Right renal pelvis (tissue), 4 donors: ENCODE measurements around the gene EPYC. TPM values are rescaled to one million over a fixed set of nuclear protein-coding genes. Genes with fewer than 3 reads are reported as not detected.

Experiments
- DNase-seq, 4 donors: peaks; one replicate each; pipeline ENCODE4 v3.0.0-alpha.2; 2013; ENCODE audit warnings: low read depth in 4 of 4, low spot score in 3 of 4, missing footprints in 1 of 4
- polyA plus RNA-seq, 4 donors: library from polyadenylated mRNA; unstranded; fragments of 120-200 nt; gene quantifications; one replicate each; pipeline ENCODE4 v1.2.1, GENCODE V29; 2013; ENCODE audit not compliant: insufficient read length in 4 of 4

Gene EPYC, protein sequence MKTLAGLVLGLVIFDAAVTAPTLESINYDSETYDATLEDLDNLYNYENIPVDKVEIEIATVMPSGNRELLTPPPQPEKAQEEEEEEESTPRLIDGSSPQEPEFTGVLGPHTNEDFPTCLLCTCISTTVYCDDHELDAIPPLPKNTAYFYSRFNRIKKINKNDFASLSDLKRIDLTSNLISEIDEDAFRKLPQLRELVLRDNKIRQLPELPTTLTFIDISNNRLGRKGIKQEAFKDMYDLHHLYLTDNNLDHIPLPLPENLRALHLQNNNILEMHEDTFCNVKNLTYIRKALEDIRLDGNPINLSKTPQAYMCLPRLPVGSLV
- under 1 TPM in 1 of 4 donors, not detected in 3; 0.09 TPM for polyA plus RNA-seq

DNA sequence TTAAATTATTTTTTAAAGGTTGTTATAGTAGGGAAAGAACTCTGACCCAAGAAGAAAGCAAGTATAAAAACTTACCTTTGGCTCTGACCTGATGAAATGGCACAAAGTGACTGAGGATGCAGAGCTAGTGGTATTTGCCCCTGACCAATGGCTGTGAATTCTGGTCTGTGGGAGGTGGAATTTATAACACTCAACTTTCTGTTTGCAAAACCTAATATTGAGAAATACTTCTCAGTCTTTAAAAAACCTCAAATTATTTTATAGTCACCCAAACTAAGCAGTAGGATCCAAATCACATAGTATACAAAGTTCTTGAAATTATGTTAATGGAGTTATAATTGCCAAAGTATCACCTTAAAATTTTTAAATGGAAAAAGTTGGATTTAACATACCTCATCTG lies at the start of gene EPYC:
Gene EPYC (minus strand): TSS at position 101 of the 400 bp plus-strand sequence. CDS start 2,407 bp downstream, outside the sequence.
- no peak for DNase-seq

DNA sequence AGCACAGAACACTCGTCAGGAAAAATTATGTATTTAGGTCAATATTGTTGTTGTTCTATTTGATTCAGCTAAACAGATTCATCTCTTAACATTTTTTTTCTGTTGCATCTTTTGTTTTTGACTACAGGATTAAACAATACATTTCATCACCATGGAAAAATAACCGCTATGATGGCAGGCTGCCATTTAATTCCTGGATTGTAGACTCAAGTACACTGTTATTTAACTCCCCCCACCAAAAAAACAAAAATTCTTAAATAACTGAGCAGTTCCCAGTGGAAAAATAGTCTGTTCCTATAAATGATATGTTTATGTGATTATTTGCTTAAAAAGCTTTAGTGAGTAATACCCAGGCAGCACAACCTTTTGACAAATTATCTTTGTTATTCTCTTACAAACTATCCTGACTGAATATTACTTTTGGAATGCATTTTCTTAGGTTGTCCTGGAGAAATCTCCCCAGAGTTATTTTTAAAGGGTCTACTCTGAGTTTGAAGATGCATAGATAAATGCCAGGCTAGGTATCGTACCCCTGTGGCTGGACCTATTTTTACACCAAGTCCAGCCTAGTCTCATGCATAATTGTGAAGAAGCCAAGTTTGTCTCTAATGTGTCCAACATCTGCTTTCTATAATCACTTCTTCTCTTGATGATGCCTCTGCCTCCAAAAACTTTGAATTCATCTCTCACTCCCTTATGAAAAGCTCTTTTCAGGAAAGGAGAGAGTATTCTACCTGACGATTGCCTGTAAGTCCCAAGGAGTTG lies 49.4 kb upstream of the EPYC start:
- DNase-seq: peak in 1 of 4 donors; percentile 10

DNA sequence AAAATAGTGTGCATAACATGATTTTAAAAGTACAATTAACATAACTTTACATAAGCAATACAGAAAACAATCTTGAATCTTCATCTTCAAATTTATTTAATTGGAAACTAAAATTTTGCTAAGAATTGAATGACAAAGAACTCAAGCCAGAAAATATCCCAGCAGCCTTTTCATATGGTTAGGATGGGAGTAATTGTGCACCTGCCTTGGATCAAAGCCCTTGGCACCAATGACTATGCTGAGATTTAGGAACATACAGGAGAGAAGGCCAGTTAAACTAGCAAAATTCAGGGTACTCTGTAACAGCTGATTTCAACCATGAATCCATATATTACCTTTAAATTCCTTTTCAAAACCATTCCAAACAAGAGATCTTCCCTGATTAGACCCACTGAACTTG lies 47.3 kb upstream of the EPYC start:
- no peak for DNase-seq

DNA sequence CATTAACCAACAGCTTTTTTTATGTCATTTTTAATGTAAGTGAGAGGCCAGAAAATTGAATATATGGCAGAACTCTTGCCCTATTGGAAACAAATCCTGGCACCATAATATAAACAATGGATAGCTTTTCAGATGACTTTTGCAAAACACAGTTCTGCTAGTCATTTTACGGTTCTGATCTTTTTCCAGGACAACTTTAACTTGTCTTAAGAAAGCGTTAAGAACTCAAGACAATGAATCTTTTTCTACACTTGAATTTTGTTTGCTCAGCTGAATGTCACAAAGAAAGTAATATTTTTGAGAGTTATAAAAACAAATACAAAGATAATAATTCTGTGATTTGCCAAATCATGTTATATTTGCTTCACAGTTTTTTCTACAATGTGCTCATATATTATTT lies 39.8 kb upstream of the EPYC start:
- DNase-seq: peak in 3 of 4 donors; percentile 10 to 25 (median 14)

DNA sequence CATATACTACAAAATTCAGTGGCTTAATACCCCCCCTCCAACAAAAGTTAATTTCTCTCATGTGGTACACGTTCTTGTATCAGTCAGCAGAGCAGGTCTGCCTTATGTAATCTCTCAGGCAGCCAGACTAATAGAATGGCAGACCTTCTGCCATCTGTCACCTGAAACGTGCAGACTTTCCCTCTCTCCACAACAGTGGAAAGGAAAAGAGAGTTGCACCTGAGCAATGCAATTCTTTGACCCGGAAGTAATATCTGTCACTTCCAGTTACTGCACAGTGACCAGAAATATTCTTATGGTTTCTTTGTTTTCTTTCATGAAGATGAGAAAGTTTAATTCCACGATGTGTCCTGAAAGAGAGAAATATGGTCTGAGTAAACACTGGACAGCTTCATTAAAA lies 38.6 kb upstream of the EPYC start:
- DNase-seq: no peak

DNA sequence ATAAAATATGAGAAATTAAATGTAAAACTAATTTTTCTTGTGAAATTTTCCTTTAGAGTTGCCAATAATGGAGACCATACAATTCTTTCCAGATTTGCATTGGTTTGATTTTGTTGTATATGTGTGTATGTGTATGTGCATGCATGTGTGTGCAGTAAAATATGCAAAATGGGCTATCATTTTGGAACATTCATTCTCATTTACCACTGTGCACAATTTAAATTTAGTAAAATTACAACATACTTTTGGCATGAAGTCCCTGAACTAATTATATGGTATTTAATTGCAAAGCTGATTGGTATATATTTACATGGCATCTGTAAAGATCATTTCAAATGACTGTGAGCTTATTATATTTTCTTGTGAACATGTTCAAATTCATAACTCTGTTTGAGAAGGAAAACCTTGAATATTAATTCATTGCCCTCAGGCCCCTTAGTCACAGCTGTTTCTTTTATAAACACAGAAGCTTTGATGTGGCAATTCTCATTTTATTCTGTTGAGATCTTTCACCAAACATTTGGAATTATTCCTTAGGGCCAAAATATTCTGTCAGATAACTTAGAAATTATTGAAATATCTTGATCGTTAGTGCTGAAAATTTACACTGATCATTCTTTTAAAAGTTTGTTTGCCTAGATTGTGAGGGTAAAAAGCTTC lies 35.5 kb upstream of the EPYC start:
- DNase-seq: no peak

DNA sequence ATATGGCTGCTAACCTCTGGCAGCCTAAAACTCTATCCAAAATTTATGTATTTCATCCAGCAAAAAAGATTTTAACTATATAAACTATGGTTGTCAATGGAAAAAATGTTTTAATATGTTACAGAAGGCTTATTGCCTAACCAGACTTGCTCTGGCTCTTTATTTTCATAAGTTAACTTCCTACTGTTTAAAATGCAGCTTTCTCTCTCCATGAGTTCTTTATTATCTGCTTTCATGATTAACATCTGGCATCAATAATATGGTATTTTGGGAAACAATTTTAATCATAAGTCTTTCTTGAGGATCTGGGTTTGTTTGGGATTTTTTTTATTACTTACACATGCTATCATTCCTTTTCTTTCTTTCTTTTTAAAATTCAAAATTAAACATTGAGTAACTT lies 32.5 kb upstream of the EPYC start:
- DNase-seq: peak in 1 of 4 donors; percentile 10

DNA sequence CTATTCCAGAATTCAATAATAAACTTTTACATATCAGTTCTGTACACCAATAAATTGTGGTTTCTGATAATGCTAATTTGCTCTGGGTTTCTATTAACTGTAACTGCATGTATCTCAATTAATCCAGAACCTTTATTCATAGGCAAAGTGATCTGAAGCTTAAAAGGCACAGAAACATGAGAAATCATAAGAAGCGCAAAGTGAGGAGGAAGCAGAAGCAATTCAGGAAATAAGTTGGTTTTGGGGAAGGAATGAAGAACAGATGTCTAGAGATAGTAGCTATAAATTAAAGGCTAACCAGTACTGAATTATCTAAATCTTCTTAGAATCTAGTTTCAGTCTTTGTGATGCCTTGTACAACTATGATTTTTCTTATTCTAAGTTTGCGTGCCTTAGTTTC lies 28.5 kb upstream of the EPYC start:
- no peak for DNase-seq

DNA sequence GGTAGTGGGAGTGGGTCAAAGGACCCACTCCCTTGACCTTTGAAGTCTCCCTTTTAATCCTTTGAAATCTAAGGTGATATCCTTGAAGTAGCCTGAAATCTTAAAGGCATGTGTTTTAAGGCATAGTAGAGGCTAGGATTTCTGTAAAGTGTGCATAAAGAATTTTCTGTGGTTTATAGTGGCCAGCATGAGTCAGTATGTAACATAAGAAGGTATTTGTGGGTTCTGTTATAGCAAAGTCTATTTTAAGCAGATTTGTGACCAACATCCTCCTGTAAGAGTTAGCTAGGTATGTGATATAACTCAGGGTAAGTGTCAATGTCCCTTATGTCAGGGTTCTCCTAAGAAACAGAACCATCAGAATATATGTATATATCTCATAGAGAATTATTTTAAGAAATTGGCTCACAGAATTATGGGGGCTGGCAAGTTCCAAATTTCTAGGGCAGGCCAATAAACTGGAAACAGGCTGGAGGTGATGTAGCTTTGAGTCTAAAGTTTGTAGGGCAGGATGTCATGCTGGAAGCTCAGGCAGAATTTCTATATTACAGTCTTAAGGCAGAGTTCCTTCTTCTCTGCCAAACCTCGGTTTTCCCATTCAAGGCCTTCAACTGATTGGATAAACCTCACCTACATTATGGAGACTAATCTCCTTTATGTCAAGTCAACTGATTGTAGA lies 18.7 kb upstream of the EPYC start:
- DNase-seq: no peak

DNA sequence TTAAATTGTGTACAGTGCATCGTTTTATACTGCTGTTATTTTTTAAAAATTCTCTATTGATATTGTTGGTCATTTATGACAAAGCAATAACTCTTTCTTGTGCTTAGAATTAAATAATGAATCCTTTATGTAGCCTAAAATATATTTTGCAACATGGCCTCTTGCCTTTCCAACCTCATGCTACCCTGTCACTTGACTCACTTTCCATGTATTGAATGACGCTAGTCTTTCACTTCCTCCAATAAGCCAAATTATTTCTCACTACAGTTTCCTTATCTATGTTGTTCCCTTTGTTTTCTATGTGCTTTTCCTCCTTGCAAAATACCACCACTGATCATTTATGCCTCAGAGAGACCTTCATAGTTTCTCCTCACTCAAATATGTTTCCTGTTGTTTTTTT lies 16.3 kb upstream of the EPYC start:
- DNase-seq: no peak

DNA sequence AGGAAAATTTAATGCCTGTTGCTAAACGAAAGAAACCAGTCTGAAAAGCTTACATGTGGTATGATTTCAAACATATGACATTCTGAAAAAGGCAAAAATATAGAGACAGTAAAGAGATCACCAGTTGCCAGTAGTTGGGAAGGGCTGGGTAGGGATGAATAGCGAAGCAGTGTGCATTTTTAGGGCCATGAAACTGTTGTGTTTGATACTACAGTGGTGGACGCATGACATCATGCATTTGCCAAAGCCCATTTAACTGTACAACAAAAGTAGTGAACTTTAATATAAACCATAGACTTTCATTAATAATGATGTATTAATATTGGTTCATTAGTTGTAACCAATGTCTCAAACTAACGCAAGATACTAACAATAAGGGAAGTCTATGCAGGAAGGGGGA lies 14.7 kb upstream of the EPYC start:
- DNase-seq: no peak

DNA sequence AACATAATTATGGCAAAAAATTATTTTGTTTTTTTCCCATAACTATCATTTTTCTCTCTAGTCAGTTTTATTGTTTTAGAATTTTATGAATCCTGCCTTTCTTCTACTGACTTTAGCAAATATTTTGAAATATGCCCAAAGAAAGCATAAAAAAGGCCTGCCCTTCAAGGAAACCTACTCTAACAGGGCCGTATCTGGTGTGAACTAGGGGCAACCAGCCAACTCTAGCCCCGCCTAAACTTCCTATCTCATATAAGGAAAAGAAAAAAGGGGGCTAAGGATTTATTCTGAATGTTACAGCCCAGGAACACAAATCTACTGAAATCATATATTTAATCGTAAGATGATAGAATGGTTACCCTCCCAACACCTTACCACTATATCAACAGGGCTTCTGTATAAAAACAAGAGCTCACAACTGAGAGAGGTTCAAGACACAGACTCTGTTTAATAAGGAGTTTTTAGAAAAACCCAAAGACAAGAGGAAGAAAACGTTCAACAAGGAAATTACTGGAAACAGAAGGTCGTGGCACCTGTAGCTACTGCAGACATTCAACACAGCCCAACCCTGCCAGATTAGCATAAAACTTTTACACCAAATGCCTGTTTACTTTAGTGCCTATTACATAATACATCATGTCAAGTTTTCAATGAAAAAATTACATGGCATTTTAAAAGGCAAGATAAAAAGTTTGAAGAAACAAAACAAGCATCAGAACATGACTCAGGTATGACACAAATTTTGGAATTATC lies 12.9 kb upstream of the EPYC start:
- DNase-seq: no peak

DNA sequence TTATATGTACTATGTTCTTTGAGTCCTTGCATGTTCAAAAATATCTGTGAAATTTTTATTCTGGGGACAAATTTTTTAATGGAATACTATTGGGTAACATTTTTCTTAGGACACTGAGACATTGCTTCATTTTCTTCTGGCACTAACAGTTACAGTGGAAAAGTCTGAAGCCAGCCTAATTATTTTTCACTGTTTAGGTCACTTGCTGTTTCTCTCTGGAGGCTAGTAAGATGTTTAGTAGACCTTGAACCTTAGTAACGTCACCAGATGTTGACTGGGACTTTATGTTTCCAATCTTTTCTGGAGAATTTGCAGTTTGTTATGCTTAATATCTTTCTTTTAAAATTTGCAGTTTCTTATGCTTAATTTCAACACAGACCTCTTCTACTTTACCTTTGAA lies 12.3 kb upstream of the EPYC start:
- DNase-seq: no peak

DNA sequence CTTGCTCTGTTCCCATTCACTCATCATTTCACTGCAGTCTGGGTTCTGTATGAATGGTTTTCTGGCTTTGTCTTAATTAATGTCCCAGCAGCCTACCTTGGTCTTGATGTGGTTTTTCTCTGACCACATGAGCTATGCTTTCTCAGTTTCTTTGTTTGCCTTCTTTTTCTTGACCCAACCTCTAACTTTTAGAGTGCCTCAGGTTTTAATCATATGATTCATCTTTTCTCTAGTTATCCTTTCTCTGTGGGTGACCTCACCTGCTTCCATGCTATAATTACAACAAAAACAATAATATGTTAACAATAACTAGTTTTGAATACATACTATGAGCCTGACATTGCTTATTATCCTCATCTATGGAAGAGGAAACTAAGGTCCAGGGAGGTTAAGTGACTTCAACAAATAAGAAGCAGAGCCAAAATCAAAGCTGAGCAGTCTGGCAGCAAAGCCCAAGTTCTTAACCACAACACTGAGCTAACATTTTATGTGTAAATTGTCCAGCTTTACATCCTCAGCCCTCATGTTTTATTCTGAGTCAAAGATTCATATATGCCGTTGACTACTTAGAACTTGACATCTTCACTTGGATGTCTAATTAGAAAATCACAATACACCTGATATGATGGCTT lies 4.7 kb upstream of the EPYC start:
- DNase-seq: peak in 1 of 4 donors; percentile 0

DNA sequence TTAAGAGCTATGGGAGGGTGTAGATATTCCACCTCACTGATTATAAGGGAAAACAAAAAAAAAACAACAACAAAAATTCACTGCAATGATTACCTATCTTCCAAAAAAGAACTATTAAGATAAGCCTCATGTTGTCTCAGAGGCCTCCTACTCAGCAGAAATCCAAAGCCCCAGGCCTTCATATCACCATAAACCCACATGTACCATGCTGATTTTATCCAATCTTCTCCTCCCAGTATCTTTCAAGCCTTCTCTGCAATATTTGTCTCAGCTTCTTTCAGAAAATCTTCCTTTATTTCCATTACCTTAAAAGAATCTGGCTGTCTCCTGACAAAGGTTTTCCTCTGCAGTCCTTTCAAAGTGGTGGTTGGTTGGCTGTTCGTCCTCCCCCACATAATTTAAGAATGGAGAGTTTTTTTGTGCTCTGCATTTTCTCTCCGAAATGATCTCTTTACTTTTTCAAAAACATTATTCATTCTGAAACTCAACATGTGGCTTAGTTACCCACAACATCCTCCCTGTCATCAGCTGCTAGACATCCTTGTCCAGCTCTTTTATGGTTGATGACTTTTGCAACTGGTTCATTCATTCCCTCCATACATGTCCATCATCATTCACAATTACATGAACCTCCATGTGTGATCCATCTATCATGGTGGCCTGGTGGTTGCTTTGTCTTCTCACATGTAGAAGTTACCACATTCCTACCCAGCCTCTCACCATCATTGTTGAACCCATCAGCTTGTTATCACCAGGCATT lies 2.9 kb upstream of the EPYC start:
- DNase-seq: no peak

DNA sequence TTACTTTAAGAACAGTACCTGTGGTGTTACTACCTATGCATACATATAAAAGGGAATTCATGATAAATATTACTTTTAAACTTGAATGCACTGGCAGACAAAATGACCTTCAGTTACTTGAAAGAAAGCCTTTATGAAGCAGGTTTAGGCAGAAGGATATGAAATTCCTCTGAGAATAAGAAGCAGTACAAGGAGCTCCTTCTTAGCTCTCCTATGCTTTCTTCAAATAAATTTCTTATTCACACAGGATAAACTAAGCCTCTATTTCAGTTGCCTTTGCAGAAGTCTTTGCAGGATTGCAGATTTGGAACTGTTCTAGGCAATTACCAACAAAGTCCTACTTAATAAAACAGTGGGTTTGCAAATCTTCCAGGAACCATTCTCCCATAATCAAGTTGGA lies 1.0 kb downstream of the EPYC start:
- DNase-seq: no peak

DNA sequence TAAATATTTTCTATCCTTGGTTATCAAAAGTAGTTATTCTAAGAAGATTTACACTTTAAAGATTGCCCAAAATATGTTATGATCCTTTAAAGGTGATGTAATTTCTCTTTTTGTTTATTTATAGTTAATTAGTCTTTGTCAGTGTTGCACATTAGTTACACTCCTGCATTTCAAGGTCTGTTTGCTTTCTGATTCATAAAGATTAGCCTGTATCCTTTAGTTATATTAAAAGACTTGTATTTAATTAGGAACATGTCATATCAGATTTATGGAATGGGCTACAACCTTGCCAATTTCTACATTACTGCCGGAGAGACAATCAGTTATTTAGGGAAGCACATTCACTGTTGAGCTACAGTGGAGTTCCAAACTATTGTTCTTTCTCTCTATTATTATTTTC lies 3.5 kb downstream of the EPYC start:
- DNase-seq: no peak

DNA sequence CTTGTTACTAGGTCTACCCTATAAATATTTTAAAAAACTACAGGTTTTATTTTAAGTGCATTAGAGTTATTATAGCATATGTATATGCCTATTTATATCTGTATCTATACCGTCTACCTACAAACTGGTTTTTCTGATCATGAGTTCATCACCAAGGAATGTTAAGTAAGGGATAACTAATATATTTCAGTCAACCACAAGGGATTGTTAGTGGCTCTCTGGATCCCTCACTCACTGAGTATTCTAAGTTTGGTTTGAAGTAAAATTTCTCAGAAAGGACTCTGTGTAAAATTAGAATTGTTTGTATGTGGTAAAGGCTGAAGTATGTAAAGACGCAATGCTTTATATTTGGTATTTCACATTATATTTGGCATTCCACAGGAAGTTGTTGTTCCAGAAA lies 4.8 kb downstream of the EPYC start:
- DNase-seq: no peak

DNA sequence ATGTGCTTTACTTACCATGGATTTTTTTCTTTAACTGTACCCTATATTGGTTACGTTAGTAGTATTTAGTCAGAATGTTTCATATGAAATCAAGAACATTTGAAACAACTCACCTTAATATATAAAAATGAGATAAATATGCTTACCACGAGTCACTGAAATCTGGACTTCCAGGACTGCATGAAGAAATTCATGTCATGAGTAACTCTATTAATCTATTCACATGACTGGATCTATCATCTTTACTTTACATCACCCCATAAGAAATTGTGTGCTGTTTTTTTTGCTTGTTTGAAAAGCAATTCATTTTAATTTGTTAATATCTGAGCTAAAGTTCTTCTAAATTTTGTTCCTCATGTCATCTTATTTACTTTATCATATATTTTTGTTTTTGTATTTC lies 5.2 kb downstream of the EPYC start:
- no peak for DNase-seq
